ENCODE measurements around the gene ZNF354C.

DNA sequence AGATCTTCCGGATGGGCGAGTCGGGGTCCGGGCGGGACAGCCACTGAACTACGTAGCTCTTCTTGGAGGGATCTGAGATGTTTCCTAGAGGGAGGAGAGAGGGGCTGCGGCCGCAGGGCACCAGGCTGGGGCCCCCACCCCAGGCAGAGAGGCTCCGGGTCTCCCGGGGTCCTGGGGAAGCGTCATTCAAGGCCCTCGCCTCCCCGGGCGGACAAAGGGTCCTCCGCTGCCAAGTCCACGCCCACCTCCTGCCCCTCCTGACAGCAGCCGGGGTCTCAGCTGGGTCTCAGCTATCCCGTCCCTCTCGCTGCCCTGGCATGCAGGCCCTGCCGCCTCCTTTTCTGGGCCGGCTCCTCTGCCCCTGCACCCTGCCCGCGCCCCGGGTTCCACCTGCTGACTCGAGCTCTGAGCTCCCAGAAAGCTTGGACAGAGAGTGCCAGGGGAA, 61.5 kb downstream of the ZNF354C start:
- TF ChIP-seq ZNF274 (IDR thresholded peaks at IDR 0.05; ENCODE audit: low read depth, low read length) (no peak), YY1 (IDR thresholded peaks at IDR 0.05; ENCODE audit: insufficient read depth, insufficient read length) (no peak)
